Glutamatergic neuron (in vitro differentiated cells): ENCODE results near the gene CAPN9. TPM values are rescaled to one million over a fixed set of nuclear protein-coding genes. Genes with fewer than 3 reads are reported as not detected.

Experiments used
- DNase-seq: peaks from one replicate; pipeline ENCODE4 v3.0.0; 2022
- H3K27ac Mint-ChIP-seq: one replicate; pipeline ENCODE4 v1.8.0; 2020; ENCODE audit warnings: mild to moderate bottlenecking, mixed read lengths, inconsistent platforms; ENCODE audit not compliant: unreplicated experiment
- H3K27me3 Mint-ChIP-seq: one replicate; pipeline ENCODE4 v1.8.0; 2020; ENCODE audit warnings: mild to moderate bottlenecking, moderate library complexity, mixed read lengths, inconsistent platforms; ENCODE audit not compliant: unreplicated experiment
- H3K36me3 Mint-ChIP-seq: one replicate; pipeline ENCODE4 v1.8.0; 2020; ENCODE audit warnings: mild to moderate bottlenecking, mixed read lengths, inconsistent platforms; ENCODE audit not compliant: unreplicated experiment
- H3K4me1 Mint-ChIP-seq: one replicate; pipeline ENCODE4 v1.8.0; 2020; ENCODE audit warnings: mild to moderate bottlenecking, low read depth, mixed read lengths, inconsistent platforms; ENCODE audit not compliant: unreplicated experiment
- H3K4me3 Mint-ChIP-seq: one replicate; pipeline ENCODE4 v1.8.0; 2020; ENCODE audit warnings: mild to moderate bottlenecking, mixed read lengths, inconsistent platforms; ENCODE audit not compliant: unreplicated experiment
- H3K9me3 Mint-ChIP-seq: one replicate; pipeline ENCODE4 v1.8.0; 2020; ENCODE audit warnings: mild to moderate bottlenecking, moderate library complexity, mixed read lengths, inconsistent platforms; ENCODE audit not compliant: unreplicated experiment
- total RNA-seq: library from RNA; stranded (reverse); fragmentation: NEBNext Ultra II Directional; extraction: Animal tissue kit (Norgen Biotek cat#: 25700); gene quantifications from one replicate; pipeline ENCODE4 v1.2.1, GENCODE V29; 2021; ENCODE audit not compliant: unreplicated experiment
- TF ChIP-seq, protein P1 (sequence below): fragments of 200-600 bp; sonication (generic); IDR thresholded peaks from one replicate; pipeline ENCODE4 v1.5.0; 2021; ENCODE audit not compliant: partially characterized antibody, unreplicated experiment

Gene CAPN9
- total RNA-seq, 1 donor from 2014 or later, result not detected

DNA sequence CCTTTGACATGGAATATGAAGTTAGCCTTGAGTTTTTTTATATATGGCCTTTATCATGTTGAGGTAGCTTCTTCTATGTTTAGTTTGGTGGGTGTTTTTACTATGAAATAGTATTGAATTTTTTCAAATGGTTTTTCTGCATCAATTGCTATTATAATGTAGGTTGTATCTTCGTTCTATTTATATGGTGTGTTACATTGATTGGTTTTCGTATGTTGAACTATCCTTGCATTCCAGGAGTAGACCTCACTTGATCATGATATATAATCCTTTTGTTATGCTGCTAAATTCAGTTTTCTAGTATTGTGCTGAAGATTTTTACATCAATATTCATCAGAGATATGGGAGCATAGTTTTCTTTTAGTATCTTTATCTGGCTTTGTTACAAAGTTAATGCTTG, 65.4 kb downstream of the CAPN9 start:
- H3K27me3 Mint-ChIP-seq, result peaks cover 1% of the 10 kb centered on the region
- H3K27ac Mint-ChIP-seq, result no peak overlapping the region
- peaks cover 12% of the 10 kb centered on the region for H3K36me3 Mint-ChIP-seq
- no peaks in the 10 kb centered on the region for H3K9me3 Mint-ChIP-seq
- TF ChIP-seq, protein P1, sequence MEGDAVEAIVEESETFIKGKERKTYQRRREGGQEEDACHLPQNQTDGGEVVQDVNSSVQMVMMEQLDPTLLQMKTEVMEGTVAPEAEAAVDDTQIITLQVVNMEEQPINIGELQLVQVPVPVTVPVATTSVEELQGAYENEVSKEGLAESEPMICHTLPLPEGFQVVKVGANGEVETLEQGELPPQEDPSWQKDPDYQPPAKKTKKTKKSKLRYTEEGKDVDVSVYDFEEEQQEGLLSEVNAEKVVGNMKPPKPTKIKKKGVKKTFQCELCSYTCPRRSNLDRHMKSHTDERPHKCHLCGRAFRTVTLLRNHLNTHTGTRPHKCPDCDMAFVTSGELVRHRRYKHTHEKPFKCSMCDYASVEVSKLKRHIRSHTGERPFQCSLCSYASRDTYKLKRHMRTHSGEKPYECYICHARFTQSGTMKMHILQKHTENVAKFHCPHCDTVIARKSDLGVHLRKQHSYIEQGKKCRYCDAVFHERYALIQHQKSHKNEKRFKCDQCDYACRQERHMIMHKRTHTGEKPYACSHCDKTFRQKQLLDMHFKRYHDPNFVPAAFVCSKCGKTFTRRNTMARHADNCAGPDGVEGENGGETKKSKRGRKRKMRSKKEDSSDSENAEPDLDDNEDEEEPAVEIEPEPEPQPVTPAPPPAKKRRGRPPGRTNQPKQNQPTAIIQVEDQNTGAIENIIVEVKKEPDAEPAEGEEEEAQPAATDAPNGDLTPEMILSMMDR, result no peak
- no peak overlapping the region for H3K4me3 Mint-ChIP-seq
- H3K4me1 Mint-ChIP-seq, result no peaks in the 10 kb centered on the region
- DNase-seq, result no peak

GRCh38 chr1:230814949-230815692, 67.9 kb downstream of the CAPN9 start:
- H3K27me3 Mint-ChIP-seq, result peaks cover 1% of the 10 kb centered on the region
- peaks cover 12% of the 10 kb centered on the region for H3K36me3 Mint-ChIP-seq
- peak overlapping the region; percentile 86 for H3K27ac Mint-ChIP-seq
- no peaks in the 10 kb centered on the region for H3K4me1 Mint-ChIP-seq
- TF ChIP-seq, protein P1, result no peak
- H3K4me3 Mint-ChIP-seq, result no peak overlapping the region
- DNase-seq, result no peak
- H3K9me3 Mint-ChIP-seq, result no peaks in the 10 kb centered on the region

GRCh38 chr1:230816018-230816417, 68.8 kb downstream of the CAPN9 start:
- no peaks in the 10 kb centered on the region for H3K9me3 Mint-ChIP-seq
- no peak overlapping the region for H3K4me3 Mint-ChIP-seq
- H3K27me3 Mint-ChIP-seq, result peaks cover 1% of the 10 kb centered on the region
- no peak for DNase-seq
- H3K36me3 Mint-ChIP-seq, result peaks cover 12% of the 10 kb centered on the region
- peaks cover 5% of the 10 kb centered on the region for H3K4me1 Mint-ChIP-seq
- TF ChIP-seq, protein P1, result no peak
- H3K27ac Mint-ChIP-seq, result peak overlapping the region; percentile 23

DNA sequence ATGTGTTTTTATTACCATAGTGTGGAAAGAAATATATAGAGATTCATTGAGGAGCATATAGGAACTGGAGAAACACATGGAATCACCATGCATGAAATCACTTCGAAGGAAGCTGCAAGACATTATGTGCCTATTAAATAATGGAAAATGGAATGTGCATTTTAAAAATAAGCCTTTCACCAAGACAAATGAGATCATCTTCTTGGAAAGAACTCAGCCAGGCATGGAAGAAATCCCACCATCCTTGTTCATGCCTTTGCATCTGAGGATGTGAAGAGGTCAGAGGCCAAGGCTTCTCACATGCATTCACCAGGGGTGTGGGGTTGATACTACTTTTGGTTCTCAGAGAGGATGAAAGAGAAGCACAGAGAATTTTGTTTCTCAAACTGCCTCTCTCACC, 71.2 kb downstream of the CAPN9 start:
- Mint-ChIP-seq H3K36me3 (no peaks in the 10 kb centered on the region), H3K4me1 (peaks cover 9% of the 10 kb centered on the region), H3K27me3 (peaks cover 3% of the 10 kb centered on the region), H3K4me3 (no peak overlapping the region), H3K9me3 (peaks cover 2% of the 10 kb centered on the region), H3K27ac (no peak overlapping the region)
- no peak for DNase-seq
- TF ChIP-seq, protein P1, result no peak

- H3K36me3 Mint-ChIP-seq, result no peaks in the 10 kb centered on the region
- peaks cover 3% of the 10 kb centered on the region for H3K27me3 Mint-ChIP-seq
- no peak for DNase-seq
- H3K4me3 Mint-ChIP-seq, result no peak overlapping the region
- peaks cover 12% of the 10 kb centered on the region for H3K4me1 Mint-ChIP-seq
- TF ChIP-seq, protein P1, result no peak
- H3K9me3 Mint-ChIP-seq, result peaks cover 2% of the 10 kb centered on the region
- no peak overlapping the region for H3K27ac Mint-ChIP-seq
Measured at GRCh38 chr1:230818901-230819300, 71.7 kb downstream of the CAPN9 start.
